Measurements from ENCODE around the gene RBMXL3.

DNA sequence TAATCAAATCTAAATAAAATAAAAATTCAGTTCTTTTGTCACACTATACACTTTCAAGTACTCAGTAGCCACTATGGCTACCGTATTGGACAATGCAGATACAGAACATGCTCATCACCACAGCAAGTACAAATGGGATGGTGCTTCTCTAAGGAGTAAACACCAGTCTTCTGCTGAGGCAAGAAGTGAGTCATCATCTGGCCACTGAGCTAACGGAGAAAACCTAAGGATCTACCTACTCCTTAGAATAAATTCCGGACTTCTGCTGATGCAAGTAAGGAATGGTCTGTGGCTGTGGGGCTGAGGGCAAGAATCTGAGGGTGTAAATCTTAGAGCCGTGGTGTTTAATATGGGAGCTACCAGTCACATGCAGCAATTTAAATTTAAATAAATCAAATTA, 11.3 kb upstream of the RBMXL3 start:
- TF ChIP-seq, protein P1, sequence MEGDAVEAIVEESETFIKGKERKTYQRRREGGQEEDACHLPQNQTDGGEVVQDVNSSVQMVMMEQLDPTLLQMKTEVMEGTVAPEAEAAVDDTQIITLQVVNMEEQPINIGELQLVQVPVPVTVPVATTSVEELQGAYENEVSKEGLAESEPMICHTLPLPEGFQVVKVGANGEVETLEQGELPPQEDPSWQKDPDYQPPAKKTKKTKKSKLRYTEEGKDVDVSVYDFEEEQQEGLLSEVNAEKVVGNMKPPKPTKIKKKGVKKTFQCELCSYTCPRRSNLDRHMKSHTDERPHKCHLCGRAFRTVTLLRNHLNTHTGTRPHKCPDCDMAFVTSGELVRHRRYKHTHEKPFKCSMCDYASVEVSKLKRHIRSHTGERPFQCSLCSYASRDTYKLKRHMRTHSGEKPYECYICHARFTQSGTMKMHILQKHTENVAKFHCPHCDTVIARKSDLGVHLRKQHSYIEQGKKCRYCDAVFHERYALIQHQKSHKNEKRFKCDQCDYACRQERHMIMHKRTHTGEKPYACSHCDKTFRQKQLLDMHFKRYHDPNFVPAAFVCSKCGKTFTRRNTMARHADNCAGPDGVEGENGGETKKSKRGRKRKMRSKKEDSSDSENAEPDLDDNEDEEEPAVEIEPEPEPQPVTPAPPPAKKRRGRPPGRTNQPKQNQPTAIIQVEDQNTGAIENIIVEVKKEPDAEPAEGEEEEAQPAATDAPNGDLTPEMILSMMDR (IDR thresholded peaks at IDR 0.05): no peak
- TF ChIP-seq POLR2A (IDR thresholded peaks at IDR 0.05): no peak
- TF ChIP-seq EP300 (IDR thresholded peaks at IDR 0.05): no peak

Measured in tibial nerve (tissue), 4 donors.